ENCODE data around the gene EFNA2.
A peak's percentile ranks its signal among the peaks of the same experiment; 100 is the strongest.

Gene EFNA2

DNA sequence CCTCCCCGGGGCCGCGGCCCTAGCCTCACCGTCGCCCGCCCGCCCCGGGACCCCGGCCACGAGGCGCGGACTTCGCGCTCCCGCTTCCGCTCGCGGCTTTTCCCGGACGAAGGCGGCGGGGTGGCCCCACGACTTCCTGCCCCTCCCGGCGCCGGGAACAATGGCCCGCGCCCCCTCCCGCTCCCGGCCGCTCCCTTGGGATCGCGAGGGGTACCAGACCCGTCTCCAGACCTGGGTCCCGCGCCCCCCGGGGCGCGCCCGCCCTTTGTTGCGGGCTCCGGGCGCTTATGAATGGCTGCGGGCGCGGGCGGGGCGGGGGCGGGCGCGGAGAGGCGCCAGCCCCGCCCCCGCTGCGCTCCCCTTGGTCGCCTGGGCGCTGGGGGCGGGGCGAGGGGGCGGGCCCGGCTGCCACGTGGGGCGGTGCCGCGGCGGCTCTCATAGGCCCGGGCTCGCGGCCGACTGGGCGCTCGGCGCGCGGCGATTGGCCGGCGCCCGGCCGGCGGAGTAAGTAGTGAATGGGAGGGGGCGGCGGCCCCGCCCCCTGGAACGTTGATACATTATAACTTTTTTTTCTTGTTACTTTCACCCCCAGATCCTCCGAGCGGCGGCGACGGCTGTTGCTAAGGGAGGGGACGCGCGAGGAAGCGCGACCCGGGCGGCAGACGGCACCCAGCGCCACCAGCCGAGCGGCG, 36.2 kb upstream of the EFNA2 start:
- peak; percentile 94 for DNase-seq

DNA sequence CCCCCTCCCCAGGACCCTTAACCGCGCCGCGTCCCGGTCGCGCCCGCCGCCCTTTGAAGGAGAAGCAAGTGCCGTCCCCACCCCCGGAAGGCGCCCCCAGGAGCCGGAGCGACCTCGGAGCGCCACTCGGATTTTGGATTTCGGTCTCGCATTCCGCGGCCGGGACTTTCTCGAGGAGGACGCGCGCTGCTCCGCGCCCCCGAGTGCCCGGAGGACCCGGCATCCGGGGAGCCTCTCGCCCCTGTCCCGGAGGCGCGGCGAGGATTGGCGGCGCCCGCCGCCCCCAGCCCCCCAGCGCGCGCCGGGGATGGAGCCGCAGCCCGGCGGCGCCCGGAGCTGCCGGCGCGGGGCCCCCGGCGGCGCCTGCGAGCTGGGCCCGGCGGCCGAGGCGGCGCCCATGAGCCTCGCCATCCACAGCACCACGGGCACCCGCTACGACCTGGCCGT, 35.7 kb upstream of the EFNA2 start:
- no peak for DNase-seq

DNA sequence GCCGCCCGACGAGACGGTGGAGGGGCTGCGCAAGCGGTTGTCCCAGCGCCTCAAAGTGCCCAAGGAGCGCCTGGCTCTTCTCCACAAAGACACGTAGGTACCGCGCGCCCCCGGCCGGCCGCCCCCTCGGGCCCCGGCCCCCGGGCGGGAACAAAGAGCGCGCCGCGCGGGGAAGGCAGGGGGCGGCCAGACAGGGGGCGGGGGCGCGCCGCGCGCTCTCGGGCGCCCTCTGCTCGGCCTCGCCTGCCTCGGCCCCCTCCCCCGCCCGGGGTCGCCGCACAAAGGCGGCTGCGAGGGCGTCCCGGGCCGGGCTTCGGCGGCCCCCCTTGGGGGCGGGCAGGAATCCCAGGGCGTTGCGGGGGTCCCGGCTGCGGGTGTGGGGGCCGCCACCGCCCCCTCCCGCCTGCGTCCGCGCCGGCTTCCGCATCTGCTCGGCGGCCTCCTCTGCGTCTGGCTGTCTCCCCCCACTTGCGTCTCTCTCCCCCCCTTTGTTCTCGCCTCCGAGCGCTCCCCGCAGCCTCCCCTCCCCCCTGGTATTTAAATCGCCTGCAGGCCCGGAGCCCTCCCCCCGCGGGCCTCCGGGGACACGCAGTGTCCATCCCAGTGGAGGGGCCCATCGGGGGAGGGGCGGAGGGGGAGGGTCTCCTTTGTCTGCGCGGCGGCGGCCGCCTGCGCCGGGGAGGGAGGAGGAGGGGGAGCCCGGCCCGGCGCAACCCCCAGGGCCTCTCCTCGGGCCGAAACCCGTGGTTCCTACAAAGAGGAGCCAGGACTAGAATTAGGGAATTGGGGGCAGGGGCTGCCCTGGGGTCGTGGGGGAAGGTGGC, 35.0 kb upstream of the EFNA2 start:
- DNase-seq = peak; percentile 53

DNA sequence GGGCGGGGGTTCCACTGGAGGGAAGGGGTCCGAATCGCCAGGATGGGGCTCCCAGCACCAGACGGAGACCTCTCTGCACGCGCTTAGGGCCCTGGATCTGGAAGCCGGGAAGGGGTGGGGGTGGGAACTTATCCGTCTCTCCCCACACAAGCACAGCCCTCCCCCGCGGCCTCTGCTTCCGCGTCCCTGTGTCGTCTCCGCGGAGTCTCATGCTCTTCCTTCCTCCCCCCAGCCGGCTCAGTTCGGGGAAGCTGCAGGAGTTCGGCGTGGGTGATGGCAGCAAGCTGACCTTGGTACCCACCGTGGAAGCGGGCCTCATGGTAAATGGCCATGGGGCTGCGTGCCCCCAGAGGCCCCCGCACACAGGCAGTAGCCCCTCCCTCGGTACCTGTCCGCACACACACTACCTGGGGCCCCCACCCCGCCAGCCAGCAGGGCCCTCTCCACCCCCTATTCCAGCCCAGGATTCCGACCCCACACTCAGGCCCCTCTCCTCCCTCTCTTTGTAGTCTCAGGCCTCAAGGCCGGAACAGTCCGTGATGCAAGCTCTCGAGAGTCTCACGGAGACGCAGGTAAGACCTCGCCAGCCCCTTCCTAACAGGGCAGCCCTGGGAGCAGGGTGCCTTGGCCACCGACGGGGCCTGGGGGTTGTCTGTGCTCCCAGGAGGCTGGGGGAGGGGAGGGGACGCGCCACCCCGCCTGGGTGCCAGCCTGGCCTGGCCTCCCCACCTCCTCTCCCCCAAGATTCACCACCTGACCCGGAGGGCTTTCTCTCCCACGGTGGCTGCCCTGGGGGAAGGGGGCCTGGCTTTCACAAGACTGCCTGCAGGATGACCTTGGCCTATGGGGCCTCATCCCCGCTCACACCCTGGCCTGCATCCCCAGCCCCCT, 34.1 kb upstream of the EFNA2 start:
- DNase-seq = peak; percentile 80

DNA sequence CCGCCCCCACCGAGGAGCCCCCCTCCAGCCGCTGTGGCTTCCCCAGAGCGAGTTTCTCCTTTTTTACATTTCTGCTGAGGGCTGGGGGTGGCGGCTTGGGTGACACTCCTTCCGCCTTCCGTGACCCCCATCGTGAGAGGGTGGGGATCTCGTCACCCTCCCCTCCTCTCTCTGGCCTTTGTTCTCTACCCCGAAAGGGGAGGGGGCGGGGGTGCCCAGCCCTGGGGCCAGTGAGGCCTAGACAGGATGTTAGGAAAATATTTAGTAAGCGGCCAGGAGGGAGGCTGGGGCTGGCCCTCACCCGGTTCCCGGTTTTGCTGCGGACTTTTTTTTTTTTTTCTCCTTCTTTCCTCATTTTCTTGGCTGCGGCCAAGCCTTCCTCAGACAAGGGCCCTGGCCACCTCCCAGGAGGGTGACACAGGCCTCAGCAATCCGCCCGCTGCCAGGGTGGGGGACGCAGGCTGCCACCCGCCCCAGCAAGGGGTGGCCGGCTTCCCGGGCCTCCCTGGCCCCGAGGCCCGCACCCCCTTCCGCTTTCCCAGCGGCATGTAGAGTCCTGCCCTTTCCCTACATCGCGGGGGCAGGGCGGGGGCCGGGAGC, 33.4 kb upstream of the EFNA2 start:
- peak; percentile 68 for DNase-seq

DNA sequence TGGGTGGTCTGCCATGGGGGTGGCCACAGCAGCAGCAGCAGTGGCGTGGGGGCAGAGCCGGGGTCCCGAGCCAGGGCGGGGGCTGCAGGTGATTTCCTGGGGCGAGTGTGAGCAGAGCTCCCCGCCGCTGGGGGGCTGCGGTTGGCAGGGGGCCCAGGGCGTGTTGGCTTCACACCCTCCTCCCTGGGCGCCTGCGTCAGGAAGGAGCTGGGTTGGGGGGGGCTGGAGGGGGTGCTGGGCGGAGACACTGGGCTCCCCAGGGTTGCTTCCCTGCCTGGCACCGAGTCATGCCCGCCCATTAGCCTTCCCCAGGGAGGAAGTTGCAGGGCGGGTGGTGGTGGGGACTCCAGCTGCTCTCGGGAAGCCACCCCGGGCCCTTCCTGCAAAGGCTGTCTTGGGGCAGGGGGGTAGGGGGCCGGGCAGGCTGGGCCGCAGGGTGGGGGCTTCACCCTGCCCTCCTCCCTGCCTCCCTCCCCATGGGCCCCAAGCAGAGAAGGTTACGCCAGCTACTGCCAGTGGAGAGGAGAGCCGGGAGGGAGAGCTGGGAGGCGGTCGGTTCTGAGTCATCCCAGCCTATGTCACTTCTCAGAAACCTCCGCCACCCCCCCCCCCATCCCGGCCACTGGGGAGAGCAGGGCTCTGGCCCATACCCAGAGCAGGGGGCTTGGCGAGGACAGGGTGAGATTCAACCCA, 32.7 kb upstream of the EFNA2 start:
- peak; percentile 82 for DNase-seq

DNA sequence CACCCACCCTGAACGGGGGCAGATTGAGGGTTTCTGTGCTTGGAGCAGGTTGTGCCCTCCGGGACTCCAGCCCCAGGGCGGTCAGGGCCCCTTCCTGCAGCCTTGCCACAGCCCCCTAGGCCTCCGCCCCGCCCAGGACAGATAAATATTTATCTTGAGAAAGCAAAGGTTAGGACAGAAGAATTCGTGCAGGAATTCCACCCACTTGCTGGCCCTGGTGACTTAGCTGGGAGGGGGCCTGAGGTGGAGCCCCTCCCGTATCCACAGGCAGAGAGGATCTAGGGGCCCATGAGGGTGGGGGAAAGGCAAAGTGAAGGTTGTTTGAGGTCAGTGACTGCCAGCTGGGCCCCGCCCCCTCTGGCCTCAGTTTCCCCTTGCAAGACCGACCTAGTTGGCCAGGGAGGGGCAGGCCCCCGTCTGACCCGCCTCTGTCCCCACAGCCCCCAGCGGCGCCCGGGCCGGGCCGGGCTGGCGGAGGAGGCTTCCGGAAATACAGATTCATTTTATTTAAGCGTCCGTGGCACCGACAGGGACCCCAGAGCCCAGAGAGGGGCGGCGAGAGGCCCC, 32.1 kb upstream of the EFNA2 start:
- no peak for DNase-seq

DNA sequence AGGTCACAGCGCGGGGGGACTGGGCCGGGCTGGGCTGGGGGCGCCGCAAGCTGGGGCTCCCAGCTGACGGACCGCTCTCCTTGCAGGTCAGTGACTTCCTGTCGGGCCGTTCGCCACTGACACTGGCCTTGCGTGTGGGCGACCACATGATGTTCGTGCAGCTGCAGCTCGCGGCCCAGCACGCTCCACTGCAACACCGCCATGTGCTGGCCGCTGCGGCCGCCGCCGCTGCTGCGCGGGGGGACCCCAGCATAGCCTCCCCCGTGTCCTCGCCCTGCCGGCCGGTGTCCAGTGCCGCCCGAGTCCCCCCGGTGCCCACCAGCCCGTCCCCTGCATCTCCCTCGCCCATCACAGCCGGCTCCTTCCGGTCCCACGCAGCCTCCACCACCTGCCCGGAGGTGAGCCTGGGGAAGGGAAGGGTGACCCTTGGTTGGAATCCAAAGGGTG, 31.6 kb upstream of the EFNA2 start:
- DNase-seq = no peak

DNA sequence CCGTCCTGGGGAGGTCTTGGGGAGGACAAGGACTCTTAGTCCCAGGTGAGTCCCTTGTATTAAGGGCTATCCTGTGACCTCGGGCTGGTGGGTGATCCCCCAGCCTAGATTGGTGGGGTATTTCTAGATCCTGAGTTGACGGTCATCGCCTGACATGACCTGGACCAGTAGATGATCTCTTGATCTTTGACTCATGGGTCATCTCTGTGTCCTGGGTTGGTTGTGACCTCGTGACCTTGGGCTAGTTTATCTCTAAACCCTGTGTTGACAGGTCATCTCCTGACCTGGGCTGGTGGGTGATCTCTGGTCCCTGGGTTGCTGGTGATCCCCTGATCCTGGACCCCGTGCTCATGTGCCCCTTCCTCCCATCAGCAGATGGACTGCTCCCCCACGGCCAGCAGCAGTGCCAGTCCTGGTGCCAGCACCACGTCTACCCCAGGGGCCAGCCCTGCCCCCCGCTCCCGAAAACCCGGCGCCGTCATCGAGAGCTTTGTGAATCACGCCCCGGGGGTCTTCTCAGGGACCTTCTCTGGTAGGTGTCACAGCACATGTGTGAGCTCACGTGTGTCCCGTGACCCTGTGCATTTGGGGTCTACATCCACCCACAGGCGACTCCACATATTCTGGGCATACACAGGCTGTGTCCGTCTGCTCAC, 31.0 kb upstream of the EFNA2 start:
- DNase-seq = no peak

DNA sequence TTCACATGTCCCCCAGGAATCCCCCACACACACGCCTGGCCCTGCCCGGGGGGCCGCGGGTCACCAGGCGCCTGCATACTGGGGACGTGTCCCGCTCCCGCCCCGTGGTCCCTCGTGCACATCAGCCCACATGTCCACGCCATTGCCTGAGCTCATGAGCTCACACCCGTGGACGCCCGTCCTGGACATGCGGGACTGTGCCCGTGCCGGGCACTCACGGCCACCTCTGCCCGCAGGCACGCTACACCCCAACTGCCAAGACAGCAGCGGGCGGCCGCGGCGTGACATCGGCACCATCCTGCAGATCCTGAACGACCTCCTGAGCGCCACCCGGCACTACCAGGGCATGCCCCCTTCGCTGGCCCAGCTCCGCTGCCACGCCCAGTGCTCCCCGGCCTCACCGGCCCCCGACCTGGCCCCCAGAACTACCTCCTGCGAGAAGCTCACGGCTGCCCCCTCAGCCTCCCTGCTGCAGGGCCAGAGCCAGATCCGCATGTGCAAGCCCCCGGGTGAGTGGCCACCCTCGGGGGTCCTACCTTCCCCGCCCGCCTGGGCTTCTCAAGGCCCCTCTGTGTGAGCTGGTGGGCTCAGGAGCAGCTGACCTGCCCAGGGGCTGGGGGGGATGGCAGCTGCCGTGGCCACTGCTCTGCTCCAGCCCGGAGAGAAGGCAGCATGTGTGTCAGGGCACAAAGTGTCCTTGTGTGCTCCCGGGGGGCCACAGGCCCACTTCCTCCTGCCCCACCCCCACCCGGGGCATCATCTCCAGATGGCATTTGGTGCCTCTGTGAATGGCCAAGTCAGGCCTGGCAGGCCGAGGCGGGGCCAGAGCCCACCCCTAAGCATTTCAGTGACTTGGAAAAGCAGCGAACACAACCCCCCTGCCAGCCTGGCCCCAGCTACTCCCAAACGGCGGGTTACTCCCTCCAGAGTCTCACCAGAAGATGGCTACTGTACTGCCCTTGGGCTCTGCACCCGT, 30.2 kb upstream of the EFNA2 start:
- no peak for DNase-seq

DNA sequence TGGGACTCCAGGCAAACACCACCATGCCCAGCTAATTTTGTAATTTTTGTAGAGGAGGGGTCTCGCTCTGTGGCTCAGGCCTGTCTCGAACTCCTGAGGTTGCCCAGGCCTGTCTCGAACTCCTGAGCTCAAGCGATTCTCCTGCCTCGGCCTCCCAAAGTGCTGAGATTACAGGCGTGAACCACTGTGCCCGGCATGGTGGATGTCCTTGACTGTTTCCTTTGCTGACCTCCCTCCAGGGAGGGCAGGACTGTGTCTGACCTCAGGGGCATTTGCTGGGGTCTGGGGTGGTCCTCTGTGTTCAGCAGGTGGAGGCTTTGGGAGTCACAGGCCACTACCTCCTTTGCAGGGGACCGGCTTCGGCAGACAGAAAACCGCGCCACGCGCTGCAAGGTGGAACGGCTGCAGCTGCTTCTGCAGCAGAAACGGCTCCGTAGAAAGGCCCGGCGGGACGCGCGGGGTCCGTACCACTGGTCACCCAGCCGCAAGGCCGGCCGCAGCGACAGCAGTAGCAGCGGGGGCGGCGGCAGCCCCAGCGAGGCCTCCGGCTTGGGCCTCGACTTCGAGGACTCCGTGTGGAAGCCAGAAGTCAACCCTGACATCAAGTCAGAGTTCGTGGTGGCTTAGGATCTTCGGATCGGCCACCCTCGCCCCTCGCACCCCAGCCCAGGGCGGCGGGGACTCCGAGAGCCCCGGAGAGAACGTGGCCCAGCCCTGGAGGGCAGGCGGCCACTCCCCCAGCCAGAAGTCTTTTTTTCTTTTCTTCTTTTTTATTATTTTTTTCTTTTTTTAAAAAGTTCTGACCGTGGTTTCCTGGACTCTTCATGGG, 28.8 kb upstream of the EFNA2 start:
- no peak for DNase-seq

DNA sequence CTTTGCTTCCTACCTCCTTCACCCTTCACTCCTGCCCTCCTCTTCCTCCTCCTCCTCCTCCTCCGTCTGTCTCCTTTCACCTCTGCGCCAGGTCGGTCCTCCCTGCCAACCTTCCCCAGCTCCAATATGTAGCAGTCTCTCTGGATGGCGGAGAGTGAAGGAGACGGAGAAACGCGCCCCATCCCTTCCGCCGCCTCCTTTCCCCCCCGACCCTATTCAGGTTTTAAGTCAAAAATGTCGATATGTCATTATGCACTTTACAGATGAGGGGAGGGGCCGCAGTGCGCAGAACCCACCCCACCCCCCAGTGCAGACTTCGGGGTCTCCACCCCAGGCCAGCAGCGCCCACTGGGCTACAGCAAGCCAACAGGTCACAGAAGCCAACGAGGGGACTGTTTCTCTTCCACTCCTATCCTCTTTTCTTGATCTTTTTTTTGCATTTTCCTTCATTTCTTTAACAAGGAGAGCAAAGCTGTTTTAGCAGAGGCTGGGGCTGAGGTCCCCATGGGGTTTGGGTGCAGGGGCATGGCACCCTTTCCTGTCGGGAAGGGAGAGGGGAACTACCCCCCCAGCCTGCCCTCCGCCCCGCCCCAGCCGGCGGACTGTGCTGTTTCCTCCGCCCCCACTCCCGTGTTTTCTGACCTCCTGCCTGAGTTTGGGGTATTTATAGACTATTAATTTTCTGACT, 28.1 kb upstream of the EFNA2 start:
- no peak for DNase-seq

DNA sequence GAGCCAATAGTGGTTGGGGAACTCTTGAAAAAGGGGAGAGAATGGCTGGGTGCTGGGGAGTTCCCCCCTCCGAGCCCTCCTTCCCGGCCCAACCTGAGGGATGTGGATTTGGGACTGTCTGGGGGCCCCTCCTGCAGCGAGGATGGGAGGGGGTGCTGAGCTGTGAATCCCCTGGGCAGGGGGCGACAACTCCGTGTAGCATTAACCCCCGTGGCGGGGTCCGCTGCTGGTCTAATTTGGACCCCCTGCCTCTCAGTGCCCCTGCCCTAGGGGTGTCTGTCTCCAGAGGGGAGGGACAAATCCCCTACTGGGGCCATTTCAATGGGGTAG, 27.5 kb upstream of the EFNA2 start:
- no peak for DNase-seq

DNA sequence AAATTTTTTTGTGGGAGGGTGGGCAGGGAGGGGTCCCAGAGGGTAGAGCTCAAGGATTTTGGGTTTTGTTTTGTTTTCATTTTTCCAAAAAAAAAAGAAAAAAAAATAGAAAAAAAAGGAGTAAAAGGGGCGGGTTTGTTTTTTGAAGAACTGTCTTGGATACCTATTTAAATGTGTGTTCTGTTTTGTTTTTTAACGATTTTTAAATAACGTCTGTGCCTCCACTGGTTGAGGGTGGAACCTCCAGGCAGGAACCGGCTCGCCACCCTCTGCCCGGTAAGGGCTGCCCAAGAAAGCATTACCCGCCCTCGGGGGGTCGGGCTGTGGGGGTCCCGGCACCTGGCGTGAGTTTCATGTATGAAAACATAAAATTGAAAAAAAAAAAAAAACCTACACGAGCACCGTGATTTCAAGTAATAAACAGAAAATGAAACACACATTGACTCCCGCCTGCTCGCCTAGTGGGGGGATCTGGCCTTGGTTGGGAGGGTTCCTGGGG, 26.9 kb upstream of the EFNA2 start:
- DNase-seq = peak; percentile 42

DNA sequence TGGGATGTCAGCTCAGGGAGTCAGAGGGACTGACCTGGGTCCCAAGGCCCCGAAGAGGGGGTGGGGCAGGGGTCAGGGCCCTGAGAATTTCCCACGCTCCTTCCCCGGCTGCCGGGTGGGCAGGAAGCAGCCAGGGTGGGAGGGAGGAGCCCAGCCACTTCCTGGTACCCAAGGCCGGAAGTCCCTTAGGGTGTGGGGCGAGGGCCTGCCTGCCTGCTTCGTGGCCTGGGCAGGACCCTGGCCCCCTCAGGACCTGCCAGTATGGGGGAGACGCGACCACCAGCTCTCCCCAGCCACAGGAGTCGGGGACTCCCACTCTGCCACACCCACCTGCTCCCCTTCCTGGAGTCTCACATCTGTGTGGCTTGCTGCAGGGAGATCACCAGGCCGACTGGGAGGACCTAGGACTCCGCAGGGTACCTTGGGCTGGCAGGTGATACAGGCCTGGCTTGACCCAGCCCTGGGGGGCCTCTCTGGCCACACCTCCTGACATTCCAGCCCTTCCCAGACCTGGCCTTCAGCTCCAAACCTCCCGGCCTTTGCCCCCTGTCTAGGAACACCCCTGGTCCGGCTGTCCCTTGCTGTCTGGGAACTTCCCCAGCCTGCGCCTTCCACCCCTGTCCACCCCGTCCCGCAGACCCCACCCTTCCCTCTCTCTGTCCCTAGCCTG, 26.3 kb upstream of the EFNA2 start:
- peak; percentile 78 for DNase-seq

DNA sequence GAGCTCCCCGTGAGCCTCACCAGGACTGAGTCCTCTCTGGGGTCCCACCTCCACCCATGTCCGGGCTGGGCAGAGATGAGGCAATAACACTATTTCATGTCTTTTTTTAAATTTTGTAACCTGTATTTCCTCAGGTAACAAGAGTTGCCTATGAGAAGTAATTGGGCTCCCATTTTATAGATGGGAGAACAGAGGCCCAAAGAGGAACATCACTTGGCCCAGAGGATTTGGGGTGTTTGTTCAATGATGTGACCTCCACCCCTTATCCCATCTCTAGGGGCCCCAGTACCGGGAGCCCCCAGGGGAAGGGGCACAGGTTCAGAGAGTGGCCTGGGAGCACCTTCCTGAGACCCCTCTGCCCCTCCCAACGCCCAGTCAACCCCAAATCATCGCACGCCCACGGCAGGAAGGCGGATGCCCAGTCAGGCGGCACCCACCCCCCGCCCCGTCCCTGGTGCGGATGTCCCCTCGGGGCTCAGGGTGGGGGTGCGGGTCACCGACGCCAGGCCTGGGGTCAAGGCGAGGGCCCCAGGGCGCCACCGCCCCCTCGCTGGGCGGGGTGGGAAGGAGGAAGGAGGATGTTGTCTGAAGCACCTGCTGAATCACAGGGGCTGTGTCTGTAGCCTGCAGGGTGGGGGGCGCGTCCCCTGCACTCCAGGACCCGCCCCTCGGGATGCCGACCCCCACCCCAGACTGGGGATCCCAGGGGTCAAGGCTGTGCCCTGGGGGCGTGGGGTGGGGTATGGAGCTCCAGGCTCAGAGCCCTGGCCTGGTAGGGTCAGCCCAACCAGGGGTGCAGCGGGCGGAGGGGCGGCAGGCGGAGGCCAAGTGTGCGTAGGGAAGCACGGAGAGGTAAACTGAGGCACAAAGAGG, 25.6 kb upstream of the EFNA2 start:
- peak; percentile 63 for DNase-seq

Data from activated CD4-positive, alpha-beta T cell treated with anti-CD3 and anti-CD28 coated beads for 48 hours (primary cell).